Neural cell (in vitro differentiated cells): ENCODE results near the gene MARCHF6.
"Not testable (repeated sequence)": the region's sequence is repeated elsewhere in the genome, so short reads cannot be mapped to it uniquely, and the experiment has no call there.

ENCODE experiments used
- EZH2 ChIP-seq: fragments of 200-600, 300-800 bp; shearing (Covaris generic), sonication (generic); IDR thresholded peaks from 2 replicates; pipeline ENCODE4 v1.6.1; 2014; ENCODE audit warnings: antibody characterized with exemption, low read length, borderline replicate concordance, mild to moderate bottlenecking; ENCODE audit not compliant: insufficient read depth, poor library complexity, severe bottlenecking
- MXI1 ChIP-seq: fragments of 450-650 bp; conservative IDR thresholded peaks from 2 replicates; pipeline ENCODE4 v1.6.1; 2014; ENCODE audit warnings: antibody characterized with exemption, mild to moderate bottlenecking; ENCODE audit not compliant: poor library complexity, severe bottlenecking
- TAF1 ChIP-seq: IDR thresholded peaks from 2 replicates; pipeline ENCODE4 v1.6.1; 2012; ENCODE audit warnings: low read depth
- TF ChIP-seq, protein P1 (sequence below): fragments of 450-650 bp; IDR thresholded peaks from 2 replicates; pipeline ENCODE4 v1.5.1; 2014; ENCODE audit warnings: antibody characterized with exemption, mild to moderate bottlenecking, moderate library complexity; ENCODE audit not compliant: poor library complexity, severe bottlenecking

DNA sequence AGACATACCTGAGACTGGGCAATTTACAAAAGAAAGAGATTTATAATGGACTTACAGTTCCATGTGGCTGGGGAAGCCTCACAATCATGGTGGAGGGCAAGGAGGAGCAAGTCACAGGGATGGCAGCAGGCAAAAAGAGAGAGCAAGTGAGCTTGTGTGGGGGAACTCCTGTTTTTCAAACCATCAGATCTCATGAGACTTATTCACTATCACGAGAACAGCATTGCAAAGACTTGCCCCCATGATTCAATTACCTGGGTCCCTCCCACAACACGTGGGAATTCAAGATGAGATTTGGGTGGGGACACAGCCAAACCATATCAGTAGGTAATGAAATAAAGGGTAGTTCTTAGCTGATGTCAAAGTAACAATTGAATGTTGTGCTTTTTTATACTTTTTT lies 17.9 kb downstream of the MARCHF6 start:
- TF ChIP-seq, protein P1, sequence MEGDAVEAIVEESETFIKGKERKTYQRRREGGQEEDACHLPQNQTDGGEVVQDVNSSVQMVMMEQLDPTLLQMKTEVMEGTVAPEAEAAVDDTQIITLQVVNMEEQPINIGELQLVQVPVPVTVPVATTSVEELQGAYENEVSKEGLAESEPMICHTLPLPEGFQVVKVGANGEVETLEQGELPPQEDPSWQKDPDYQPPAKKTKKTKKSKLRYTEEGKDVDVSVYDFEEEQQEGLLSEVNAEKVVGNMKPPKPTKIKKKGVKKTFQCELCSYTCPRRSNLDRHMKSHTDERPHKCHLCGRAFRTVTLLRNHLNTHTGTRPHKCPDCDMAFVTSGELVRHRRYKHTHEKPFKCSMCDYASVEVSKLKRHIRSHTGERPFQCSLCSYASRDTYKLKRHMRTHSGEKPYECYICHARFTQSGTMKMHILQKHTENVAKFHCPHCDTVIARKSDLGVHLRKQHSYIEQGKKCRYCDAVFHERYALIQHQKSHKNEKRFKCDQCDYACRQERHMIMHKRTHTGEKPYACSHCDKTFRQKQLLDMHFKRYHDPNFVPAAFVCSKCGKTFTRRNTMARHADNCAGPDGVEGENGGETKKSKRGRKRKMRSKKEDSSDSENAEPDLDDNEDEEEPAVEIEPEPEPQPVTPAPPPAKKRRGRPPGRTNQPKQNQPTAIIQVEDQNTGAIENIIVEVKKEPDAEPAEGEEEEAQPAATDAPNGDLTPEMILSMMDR: not testable (repeated sequence)
- TF ChIP-seq EZH2, MXI1, TAF1: not testable (repeated sequence)
